ENCODE results near the gene SRD5A1.

SRD5A1 gene

GRCh38 chr5:6710551-6711318, 77.5 kb downstream of the SRD5A1 start:
- no peak for TF ChIP-seq ZFP30 (CRISPR knock-in tag; IDR thresholded peaks at IDR 0.05)
- TF ChIP-seq, protein P1, sequence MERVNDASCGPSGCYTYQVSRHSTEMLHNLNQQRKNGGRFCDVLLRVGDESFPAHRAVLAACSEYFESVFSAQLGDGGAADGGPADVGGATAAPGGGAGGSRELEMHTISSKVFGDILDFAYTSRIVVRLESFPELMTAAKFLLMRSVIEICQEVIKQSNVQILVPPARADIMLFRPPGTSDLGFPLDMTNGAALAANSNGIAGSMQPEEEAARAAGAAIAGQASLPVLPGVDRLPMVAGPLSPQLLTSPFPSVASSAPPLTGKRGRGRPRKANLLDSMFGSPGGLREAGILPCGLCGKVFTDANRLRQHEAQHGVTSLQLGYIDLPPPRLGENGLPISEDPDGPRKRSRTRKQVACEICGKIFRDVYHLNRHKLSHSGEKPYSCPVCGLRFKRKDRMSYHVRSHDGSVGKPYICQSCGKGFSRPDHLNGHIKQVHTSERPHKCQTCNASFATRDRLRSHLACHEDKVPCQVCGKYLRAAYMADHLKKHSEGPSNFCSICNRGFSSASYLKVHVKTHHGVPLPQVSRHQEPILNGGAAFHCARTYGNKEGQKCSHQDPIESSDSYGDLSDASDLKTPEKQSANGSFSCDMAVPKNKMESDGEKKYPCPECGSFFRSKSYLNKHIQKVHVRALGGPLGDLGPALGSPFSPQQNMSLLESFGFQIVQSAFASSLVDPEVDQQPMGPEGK (CRISPR knock-in tag; IDR thresholded peaks at IDR 0.05; ENCODE audit: borderline replicate concordance), result no peak
- no peak for TF ChIP-seq SNAI2 (CRISPR knock-in tag; IDR thresholded peaks at IDR 0.05)
- no peak for TF ChIP-seq CSDC2 (CRISPR knock-in tag; IDR thresholded peaks at IDR 0.05)
- no peak for TF ChIP-seq ZNF70 (CRISPR knock-in tag; IDR thresholded peaks at IDR 0.05)
- no peak for TF ChIP-seq TSHZ2 (CRISPR knock-in tag; IDR thresholded peaks at IDR 0.05)
- TF ChIP-seq ZC3H10 (CRISPR knock-in tag; IDR thresholded peaks at IDR 0.05), result no peak
- TF ChIP-seq, protein P2, sequence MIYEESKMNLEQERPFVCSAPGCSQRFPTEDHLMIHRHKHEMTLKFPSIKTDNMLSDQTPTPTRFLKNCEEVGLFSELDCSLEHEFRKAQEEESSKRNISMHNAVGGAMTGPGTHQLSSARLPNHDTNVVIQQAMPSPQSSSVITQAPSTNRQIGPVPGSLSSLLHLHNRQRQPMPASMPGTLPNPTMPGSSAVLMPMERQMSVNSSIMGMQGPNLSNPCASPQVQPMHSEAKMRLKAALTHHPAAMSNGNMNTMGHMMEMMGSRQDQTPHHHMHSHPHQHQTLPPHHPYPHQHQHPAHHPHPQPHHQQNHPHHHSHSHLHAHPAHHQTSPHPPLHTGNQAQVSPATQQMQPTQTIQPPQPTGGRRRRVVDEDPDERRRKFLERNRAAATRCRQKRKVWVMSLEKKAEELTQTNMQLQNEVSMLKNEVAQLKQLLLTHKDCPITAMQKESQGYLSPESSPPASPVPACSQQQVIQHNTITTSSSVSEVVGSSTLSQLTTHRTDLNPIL (CRISPR knock-in tag; IDR thresholded peaks at IDR 0.05; ENCODE audit: low read depth), result no peak
- no peak for TF ChIP-seq ZFP3 (CRISPR knock-in tag; IDR thresholded peaks at IDR 0.05)
- no peak for TF ChIP-seq GLIS3 (CRISPR knock-in tag; IDR thresholded peaks at IDR 0.05)
- TF ChIP-seq PPARA (CRISPR knock-in tag; IDR thresholded peaks at IDR 0.05; ENCODE audit: borderline replicate concordance), result no peak
- no peak for TF ChIP-seq ZNF565 (CRISPR knock-in tag; conservative IDR thresholded peaks at IDR 0.05; ENCODE audit: low read depth)
- no peak for ATAC-seq

DNA sequence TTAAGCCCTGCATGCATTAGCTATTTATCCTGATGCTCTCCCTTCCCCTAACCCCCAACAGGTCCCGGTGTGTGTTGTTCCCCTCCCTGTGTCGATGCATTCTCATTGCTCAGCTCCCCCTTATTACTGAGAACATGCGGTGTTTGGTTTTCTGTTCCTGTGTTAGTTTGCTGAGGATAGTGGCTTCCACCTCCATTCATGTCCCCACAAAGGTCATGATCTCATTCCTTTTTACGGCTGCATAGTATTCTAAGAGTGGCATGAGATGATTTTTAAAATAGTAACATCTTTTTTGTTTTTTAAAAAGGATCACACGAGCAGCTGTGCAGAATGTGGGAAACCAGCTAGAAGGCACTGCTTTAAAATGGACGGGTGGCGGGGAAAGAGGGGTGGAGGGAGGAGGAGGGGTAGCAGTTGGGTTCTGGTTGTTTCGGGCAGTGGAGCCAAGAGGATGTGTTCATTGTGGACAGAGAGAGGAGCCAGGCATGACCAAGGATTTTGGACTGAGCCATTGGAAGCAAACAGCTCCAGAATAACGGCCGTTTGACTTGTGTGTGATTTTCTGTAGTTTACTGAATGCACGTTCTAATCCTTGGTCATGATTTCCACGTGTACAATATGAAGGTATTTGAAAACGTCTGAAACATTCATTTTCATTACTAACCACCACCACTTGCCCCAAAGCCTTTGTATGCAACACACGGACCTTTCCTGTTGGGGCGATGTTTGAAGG, 78.3 kb downstream of the SRD5A1 start:
- no peak for ATAC-seq
- TF ChIP-seq TSHZ2 (CRISPR knock-in tag; IDR thresholded peaks at IDR 0.05) (no peak), TCF4 (CRISPR knock-in tag; IDR thresholded peaks at IDR 0.05; ENCODE audit: borderline replicate concordance) (no peak), CSDC2 (CRISPR knock-in tag; IDR thresholded peaks at IDR 0.05) (no peak), PPARA (CRISPR knock-in tag; IDR thresholded peaks at IDR 0.05; ENCODE audit: borderline replicate concordance) (no peak; the same call in 1 of the 2 replicates), ZNF565 (CRISPR knock-in tag; conservative IDR thresholded peaks at IDR 0.05; ENCODE audit: low read depth) (no peak), ZFP30 (CRISPR knock-in tag; IDR thresholded peaks at IDR 0.05) (no peak), ESRRG (CRISPR knock-in tag; IDR thresholded peaks at IDR 0.05) (no peak), TOX (CRISPR knock-in tag; IDR thresholded peaks at IDR 0.05; ENCODE audit: borderline replicate concordance) (no peak), OSR1 (CRISPR knock-in tag; IDR thresholded peaks at IDR 0.05) (no peak), ISL1 (CRISPR knock-in tag; IDR thresholded peaks at IDR 0.05) (no peak), ZFP3 (CRISPR knock-in tag; IDR thresholded peaks at IDR 0.05) (no peak), RARB (CRISPR knock-in tag; IDR thresholded peaks at IDR 0.05) (no peak)
- TF ChIP-seq, protein P1 (CRISPR knock-in tag; IDR thresholded peaks at IDR 0.05; ENCODE audit: borderline replicate concordance), result no peak
- TF ChIP-seq, protein P2 (CRISPR knock-in tag; IDR thresholded peaks at IDR 0.05; ENCODE audit: low read depth), result no peak
- TF ChIP-seq, protein P3, sequence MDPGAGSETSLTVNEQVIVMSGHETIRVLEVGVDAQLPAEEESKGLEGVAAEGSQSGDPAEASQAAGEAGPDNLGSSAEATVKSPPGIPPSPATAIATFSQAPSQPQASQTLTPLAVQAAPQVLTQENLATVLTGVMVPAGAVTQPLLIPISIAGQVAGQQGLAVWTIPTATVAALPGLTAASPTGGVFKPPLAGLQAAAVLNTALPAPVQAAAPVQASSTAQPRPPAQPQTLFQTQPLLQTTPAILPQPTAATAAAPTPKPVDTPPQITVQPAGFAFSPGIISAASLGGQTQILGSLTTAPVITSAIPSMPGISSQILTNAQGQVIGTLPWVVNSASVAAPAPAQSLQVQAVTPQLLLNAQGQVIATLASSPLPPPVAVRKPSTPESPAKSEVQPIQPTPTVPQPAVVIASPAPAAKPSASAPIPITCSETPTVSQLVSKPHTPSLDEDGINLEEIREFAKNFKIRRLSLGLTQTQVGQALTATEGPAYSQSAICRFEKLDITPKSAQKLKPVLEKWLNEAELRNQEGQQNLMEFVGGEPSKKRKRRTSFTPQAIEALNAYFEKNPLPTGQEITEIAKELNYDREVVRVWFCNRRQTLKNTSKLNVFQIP (CRISPR knock-in tag; IDR thresholded peaks at IDR 0.05; ENCODE audit: borderline replicate concordance, low read depth), result no peak

Data from SK-N-SH treated with all-trans-retinoic acid at 6 μM for 48 hours (cell line).